H9 (cell line): ENCODE results near the gene FEZ2. TPM values are rescaled to one million over a fixed set of nuclear protein-coding genes. Genes with fewer than 3 reads are reported as not detected.
"Not testable (repeated sequence)": the region's sequence is repeated elsewhere in the genome, so short reads cannot be mapped to it uniquely, and the experiment has no call there.

ENCODE experiments used
- DNase-seq: peaks from one replicate; pipeline ENCODE4 v3.0.0-alpha.2; 2017
- H2AFZ ChIP-seq: one replicate; pipeline ENCODE4 v1.6.1; 2013; ENCODE audit warnings: mild to moderate bottlenecking, low read length, control low read depth, moderate library complexity
- H2AK5ac ChIP-seq: 2 replicates; pipeline ENCODE4 v1.6.1; 2013; ENCODE audit warnings: low read length, control low read depth, mixed read lengths; ENCODE audit not compliant: insufficient read length
- H2BK120ac ChIP-seq: one replicate; pipeline ENCODE4 v1.6.1; 2013; ENCODE audit warnings: low read depth, mild to moderate bottlenecking, low read length, control low read depth, inconsistent platforms; ENCODE audit not compliant: poor library complexity, severe bottlenecking
- H2BK12ac ChIP-seq: 2 replicates; pipeline ENCODE4 v1.6.1; 2013; ENCODE audit warnings: low read length, control low read depth, mixed read lengths, low read depth; ENCODE audit not compliant: insufficient read length
- H2BK15ac ChIP-seq: 2 replicates; pipeline ENCODE4 v1.6.1; 2013; ENCODE audit warnings: low read depth, low read length, control low read depth
- H2BK20ac ChIP-seq: one replicate; pipeline ENCODE4 v1.6.1; 2013; ENCODE audit warnings: low read depth, mild to moderate bottlenecking, low read length, control low read depth, inconsistent platforms; ENCODE audit not compliant: poor library complexity, severe bottlenecking
- H2BK5ac ChIP-seq: 2 replicates; pipeline ENCODE4 v1.6.1; 2013; ENCODE audit warnings: low read length, control low read depth, mixed read lengths; ENCODE audit not compliant: insufficient read length
- H3K14ac ChIP-seq: 2 replicates; pipeline ENCODE4 v1.6.1; 2013; ENCODE audit warnings: low read length, control low read depth; ENCODE audit not compliant: insufficient read depth
- H3K18ac ChIP-seq: 2 replicates; pipeline ENCODE4 v1.6.1; 2013; ENCODE audit warnings: low read depth, mild to moderate bottlenecking, mixed read lengths, low read length, control low read depth; ENCODE audit not compliant: insufficient read length
- H3K23ac ChIP-seq: 2 replicates; pipeline ENCODE4 v1.6.1; 2013; ENCODE audit warnings: low read length, control low read depth, mixed read lengths, low read depth; ENCODE audit not compliant: insufficient read length
- H3K23me2 ChIP-seq: 2 replicates; pipeline ENCODE4 v1.6.1; 2013; ENCODE audit warnings: low read depth, mild to moderate bottlenecking, mixed read lengths, low read length, control low read depth; ENCODE audit not compliant: insufficient read length, poor library complexity, severe bottlenecking
- H3K27ac ChIP-seq: 2 replicates; pipeline ENCODE4 v1.5.1; 2013; ENCODE audit warnings: low read length, control low read depth, mixed read lengths, low read depth; ENCODE audit not compliant: insufficient read length
- H3K27me3 ChIP-seq: 2 replicates; pipeline ENCODE4 v1.6.1; 2013; ENCODE audit warnings: low read length, control low read depth, inconsistent platforms; ENCODE audit not compliant: insufficient read depth
- H3K4ac ChIP-seq: 2 replicates; pipeline ENCODE4 v1.6.1; 2013; ENCODE audit warnings: low read depth, mild to moderate bottlenecking, control low read depth, inconsistent platforms, low read length, moderate library complexity
- H3K4me1 ChIP-seq: 2 replicates; pipeline ENCODE4 v1.6.1; 2013; ENCODE audit warnings: low read length, control low read depth, inconsistent platforms; ENCODE audit not compliant: insufficient read depth
- H3K4me2 ChIP-seq: 2 replicates; pipeline ENCODE4 v1.6.1; 2013; ENCODE audit warnings: low read length, control low read depth, mixed read lengths; ENCODE audit not compliant: insufficient read length, insufficient read depth
- H3K56ac ChIP-seq: 2 replicates; pipeline ENCODE4 v1.6.1; 2013; ENCODE audit warnings: low read depth, mild to moderate bottlenecking, mixed read lengths, low read length, control low read depth; ENCODE audit not compliant: insufficient read length
- H3K79me1 ChIP-seq: 2 replicates; pipeline ENCODE4 v1.6.1; 2013; ENCODE audit warnings: low read depth, mild to moderate bottlenecking, moderate library complexity, low read length, control low read depth, inconsistent platforms; ENCODE audit not compliant: insufficient read depth, poor library complexity, severe bottlenecking
- H3K79me2 ChIP-seq: 2 replicates; pipeline ENCODE4 v1.6.1; 2013; ENCODE audit warnings: low read length, control low read depth, inconsistent platforms; ENCODE audit not compliant: insufficient read depth
- H3K9ac ChIP-seq: 2 replicates; pipeline ENCODE4 v1.6.1; 2013; ENCODE audit warnings: low read length, control low read depth, mixed read lengths; ENCODE audit not compliant: insufficient read length; ENCODE audit errors: extremely low read depth
- H3K9me3 ChIP-seq: one replicate; pipeline ENCODE4 v1.6.1; 2013; ENCODE audit warnings: low read depth, low read length, inconsistent platforms; ENCODE audit not compliant: control insufficient read depth
- H3T11ph ChIP-seq: one replicate; pipeline ENCODE4 v1.6.1; 2013; ENCODE audit warnings: mild to moderate bottlenecking, low read length, control low read depth, inconsistent platforms
- H4K20me1 ChIP-seq: one replicate; pipeline ENCODE4 v1.6.1; 2013; ENCODE audit not compliant: control insufficient read depth, insufficient read length, insufficient read depth
- H4K5ac ChIP-seq: 2 replicates; pipeline ENCODE4 v1.6.1; 2013; ENCODE audit warnings: low read depth, mild to moderate bottlenecking, mixed read lengths, low read length, control low read depth; ENCODE audit not compliant: insufficient read length
- H4K8ac ChIP-seq: replicated peaks from 2 replicates; pipeline ENCODE4 v1.6.1; 2013; ENCODE audit warnings: low read length, control low read depth, mixed read lengths, low read depth; ENCODE audit not compliant: insufficient read length
- H4K91ac ChIP-seq: 2 replicates; pipeline ENCODE4 v1.6.1; 2013; ENCODE audit warnings: low read depth, mild to moderate bottlenecking, moderate library complexity, mixed read lengths, low read length, control low read depth; ENCODE audit not compliant: insufficient read length
- H3K27ac Mint-ChIP-seq, 3 experiments: 2 replicates in 2 of 3; 3 replicates in 1 of 3; pipeline ENCODE4 v1.8.0; 2020 to 2021; ENCODE audit warnings: mixed read lengths in 3 of 3, mild to moderate bottlenecking in 1 of 3, moderate library complexity in 1 of 3
- H3K27me3 Mint-ChIP-seq: 2 replicates; pipeline ENCODE4 v1.8.0; 2021; ENCODE audit warnings: low read depth, mild to moderate bottlenecking, moderate library complexity, mixed read lengths
- H3K36me3 Mint-ChIP-seq, 3 experiments: 2 replicates in 2 of 3; 3 replicates in 1 of 3; pipeline ENCODE4 v1.8.0; 2020 to 2021; ENCODE audit warnings: low read depth in 3 of 3, mixed read lengths in 3 of 3; ENCODE audit not compliant: insufficient read depth in 1 of 3
- H3K4me1 Mint-ChIP-seq, 2 experiments: 2 replicates each; pipeline ENCODE4 v1.8.0; 2020; ENCODE audit warnings: mixed read lengths in 2 of 2
- H3K4me3 Mint-ChIP-seq, 2 experiments: 2 replicates in 1 of 2; 3 replicates in 1 of 2; pipeline ENCODE4 v1.8.0; 2020 to 2021; ENCODE audit warnings: mild to moderate bottlenecking in 2 of 2, mixed read lengths in 2 of 2, moderate library complexity in 1 of 2
- H3K9me3 Mint-ChIP-seq, 2 experiments: 2 replicates in 1 of 2; 3 replicates in 1 of 2; pipeline ENCODE4 v1.8.0; 2020; ENCODE audit warnings: mild to moderate bottlenecking in 2 of 2, mixed read lengths in 2 of 2, moderate library complexity in 1 of 2
- WGBS: extraction: QIAGEN DNeasy Blood & Tissue Kit; methylation state at CpG from one replicate; pipeline ENCODE4 v1.1.7; 2013; ENCODE audit warnings: missing lambda C conversion rate, low lambda C conversion rate, mixed read lengths; ENCODE audit not compliant: insufficient read length; ENCODE audit errors: extremely low coverage; 5-methylcytosine and 5-hydroxymethylcytosine counted together
- total RNA-seq: library from RNA; stranded (reverse); gene quantifications from 2 replicates; pipeline ENCODE4 v1.2.1, GENCODE V29; 2021
- TF ChIP-seq, protein P1 (sequence below): fragments of 200-600 bp; sonication (generic); conservative IDR thresholded peaks from 3 replicates; pipeline ENCODE4 v1.8.0; 2021; ENCODE audit warnings: antibody characterized with exemption, mild to moderate bottlenecking

FEZ2 gene
- total RNA-seq, 1 experiment from 2014 or later: 27.7 TPM

GRCh38 chr2:36605273-36605672 is 7.3 kb upstream of the FEZ2 start:
- H2AFZ ChIP-seq: no peak overlapping the region
- no peak overlapping the region for H2BK12ac ChIP-seq
- Mint-ChIP-seq H3K4me3 (no peak overlapping the region), H3K9me3 (no peaks in the 10 kb centered on the region), H3K27ac (no peak overlapping the region), H3K36me3 (no peaks in the 10 kb centered on the region), H3K27me3 (no peaks in the 10 kb centered on the region; the same call in 1 of the 2 replicates), H3K4me1 (no peaks in the 10 kb centered on the region)
- no peak overlapping the region for H3K4me2 ChIP-seq
- H3K9me3 ChIP-seq: no peaks in the 10 kb centered on the region
- no peaks in the 10 kb centered on the region for H3K27me3 ChIP-seq
- no peak overlapping the region for H4K5ac ChIP-seq
- no peak for DNase-seq
- no peaks in the 10 kb centered on the region for H3K23me2 ChIP-seq
- no peak overlapping the region for H3K4ac ChIP-seq
- no peak overlapping the region for H3K18ac ChIP-seq
- no peaks in the 10 kb centered on the region for H3K79me1 ChIP-seq
- no peak overlapping the region for H2BK20ac ChIP-seq
- H3K9ac ChIP-seq: no peak overlapping the region
- H2BK5ac ChIP-seq: no peak overlapping the region
- no peak overlapping the region for H2BK120ac ChIP-seq
- H3K56ac ChIP-seq: no peak overlapping the region
- H4K91ac ChIP-seq: no peak overlapping the region
- no peaks in the 10 kb centered on the region for H4K20me1 ChIP-seq
- no peak overlapping the region for H2BK15ac ChIP-seq
- no peaks in the 10 kb centered on the region for H3K4me1 ChIP-seq
- H2AK5ac ChIP-seq: no peak overlapping the region
- TF ChIP-seq, protein P1, sequence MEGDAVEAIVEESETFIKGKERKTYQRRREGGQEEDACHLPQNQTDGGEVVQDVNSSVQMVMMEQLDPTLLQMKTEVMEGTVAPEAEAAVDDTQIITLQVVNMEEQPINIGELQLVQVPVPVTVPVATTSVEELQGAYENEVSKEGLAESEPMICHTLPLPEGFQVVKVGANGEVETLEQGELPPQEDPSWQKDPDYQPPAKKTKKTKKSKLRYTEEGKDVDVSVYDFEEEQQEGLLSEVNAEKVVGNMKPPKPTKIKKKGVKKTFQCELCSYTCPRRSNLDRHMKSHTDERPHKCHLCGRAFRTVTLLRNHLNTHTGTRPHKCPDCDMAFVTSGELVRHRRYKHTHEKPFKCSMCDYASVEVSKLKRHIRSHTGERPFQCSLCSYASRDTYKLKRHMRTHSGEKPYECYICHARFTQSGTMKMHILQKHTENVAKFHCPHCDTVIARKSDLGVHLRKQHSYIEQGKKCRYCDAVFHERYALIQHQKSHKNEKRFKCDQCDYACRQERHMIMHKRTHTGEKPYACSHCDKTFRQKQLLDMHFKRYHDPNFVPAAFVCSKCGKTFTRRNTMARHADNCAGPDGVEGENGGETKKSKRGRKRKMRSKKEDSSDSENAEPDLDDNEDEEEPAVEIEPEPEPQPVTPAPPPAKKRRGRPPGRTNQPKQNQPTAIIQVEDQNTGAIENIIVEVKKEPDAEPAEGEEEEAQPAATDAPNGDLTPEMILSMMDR: no peak
- H3K23ac ChIP-seq: no peak overlapping the region
- no peak overlapping the region for H4K8ac ChIP-seq
- no peak overlapping the region for H3K27ac ChIP-seq
- no peaks in the 10 kb centered on the region for H3K79me2 ChIP-seq
- no peak overlapping the region for H3K14ac ChIP-seq
- no peak overlapping the region for H3T11ph ChIP-seq

GRCh38 chr2:36603629-36604028 is 5.7 kb upstream of the FEZ2 start:
- WGBS: no CpG with 5 or more reads among the region's 5 CpGs
- not testable (repeated sequence) for H3K4me2 ChIP-seq, H3K9me3 ChIP-seq, H2BK120ac ChIP-seq, H4K91ac ChIP-seq, H3K27ac Mint-ChIP-seq, H3K4me3 Mint-ChIP-seq, H2AFZ ChIP-seq, H3K27me3 Mint-ChIP-seq, H3K27me3 ChIP-seq, H3K27ac ChIP-seq, H2BK12ac ChIP-seq, H2AK5ac ChIP-seq, H3K4me1 Mint-ChIP-seq, H3K4me1 ChIP-seq, H3T11ph ChIP-seq, H3K9ac ChIP-seq, H3K56ac ChIP-seq, H3K14ac ChIP-seq, H4K20me1 ChIP-seq, H3K79me2 ChIP-seq, H3K4ac ChIP-seq, H3K36me3 Mint-ChIP-seq, H4K8ac ChIP-seq, H2BK5ac ChIP-seq, H2BK15ac ChIP-seq, DNase-seq, H4K5ac ChIP-seq, H3K79me1 ChIP-seq, H3K9me3 Mint-ChIP-seq, H2BK20ac ChIP-seq, H3K23me2 ChIP-seq, H3K23ac ChIP-seq, H3K18ac ChIP-seq
